ENCODE measurements around the gene RANBP3L.
"Not testable (repeated sequence)": the region's sequence is repeated elsewhere in the genome, so short reads cannot be mapped to it uniquely, and the experiment has no call there.

RANBP3L gene

GRCh38 chr5:36283775-36284174, 17.9 kb downstream of the RANBP3L start:
- not testable (repeated sequence) for DNase-seq

- no peak for DNase-seq
Observed at GRCh38 chr5:36281626-36282025, 20.1 kb downstream of the RANBP3L start.

GRCh38 chr5:36279054-36279698, 22.5 kb downstream of the RANBP3L start:
- no peak for DNase-seq

- DNase-seq: no peak
Observed at GRCh38 chr5:36277521-36278176, 24.1 kb downstream of the RANBP3L start.

GRCh38 chr5:36276864-36277263, 24.8 kb downstream of the RANBP3L start:
- no peak for DNase-seq

GRCh38 chr5:36273809-36274526, 27.7 kb downstream of the RANBP3L start:
- DNase-seq: no peak

- DNase-seq: no peak
Observed at GRCh38 chr5:36272136-36272690, 29.5 kb downstream of the RANBP3L start.

GRCh38 chr5:36270876-36271575, 30.7 kb downstream of the RANBP3L start:
- DNase-seq: no peak

- DNase-seq: no peak
Observed at GRCh38 chr5:36270175-36270574, 31.5 kb downstream of the RANBP3L start.

- DNase-seq: no peak
Observed at GRCh38 chr5:36269478-36269877, 32.2 kb downstream of the RANBP3L start.

- no peak for DNase-seq
Observed at GRCh38 chr5:36267905-36268304, 33.8 kb downstream of the RANBP3L start.

GRCh38 chr5:36264202-36264760, 37.4 kb downstream of the RANBP3L start:
- DNase-seq: no peak

GRCh38 chr5:36261186-36261585, 40.5 kb downstream of the RANBP3L start:
- DNase-seq: no peak

- DNase-seq: no peak
Observed at GRCh38 chr5:36253575-36253974, 48.1 kb downstream of the RANBP3L start.

GRCh38 chr5:36252722-36253365, 48.9 kb downstream of the RANBP3L start:
- no peak for DNase-seq

- no peak for DNase-seq
Observed at GRCh38 chr5:36251218-36251617, 50.5 kb downstream of the RANBP3L start.

GRCh38 chr5:36250427-36250826, 51.3 kb downstream of the RANBP3L start:
- no peak for DNase-seq

GRCh38 chr5:36246036-36246800, 55.5 kb downstream of the RANBP3L start:
- DNase-seq: no peak

- no peak for DNase-seq
Observed at GRCh38 chr5:36244076-36244475, 57.6 kb downstream of the RANBP3L start.

GRCh38 chr5:36243653-36244052, 58.0 kb downstream of the RANBP3L start:
- no peak for DNase-seq
